Central memory CD4-positive, alpha-beta T cell (primary cell): Measurements from ENCODE around the gene CRYBA2.

Experiments used
- DNase-seq: peaks from one replicate; pipeline ENCODE4 v3.0.0; 2022
- total RNA-seq, 3 experiments: gene quantifications; one replicate each; lab custom pipeline; 2026; lab: John Stamatoyannopoulos, UW

The CRYBA2 gene
- 0 reads per million in 3 experiments for total RNA-seq

- no peak for DNase-seq
Observed at GRCh38 chr2:218993345-218994315, at the start of gene CRYBA2. CRYBA2 (minus strand) TSS chr2:218993422; CDS start chr2:218993176, 246 bp downstream.

GRCh38 chr2:219042750-219043149 is 49.5 kb upstream of the CRYBA2 start:
- DNase-seq = no peak

GRCh38 chr2:219042157-219042556 is 48.9 kb upstream of the CRYBA2 start:
- no peak for DNase-seq

GRCh38 chr2:219041252-219041651 is 48.0 kb upstream of the CRYBA2 start, which contains the start of gene CFAP65:
CFAP65 (minus strand) TSS chr2:219041516; CDS start chr2:219039048, 2,468 bp downstream.
- no peak for DNase-seq

- DNase-seq = no peak
Observed at GRCh38 chr2:219038600-219038999, 45.4 kb upstream of the CRYBA2 start.

GRCh38 chr2:219037783-219038499 is 44.7 kb upstream of the CRYBA2 start:
- DNase-seq = no peak

- DNase-seq = no peak
Observed at GRCh38 chr2:219035942-219036341, 42.7 kb upstream of the CRYBA2 start.

GRCh38 chr2:219034823-219035222 is 41.6 kb upstream of the CRYBA2 start:
- no peak for DNase-seq

DNA sequence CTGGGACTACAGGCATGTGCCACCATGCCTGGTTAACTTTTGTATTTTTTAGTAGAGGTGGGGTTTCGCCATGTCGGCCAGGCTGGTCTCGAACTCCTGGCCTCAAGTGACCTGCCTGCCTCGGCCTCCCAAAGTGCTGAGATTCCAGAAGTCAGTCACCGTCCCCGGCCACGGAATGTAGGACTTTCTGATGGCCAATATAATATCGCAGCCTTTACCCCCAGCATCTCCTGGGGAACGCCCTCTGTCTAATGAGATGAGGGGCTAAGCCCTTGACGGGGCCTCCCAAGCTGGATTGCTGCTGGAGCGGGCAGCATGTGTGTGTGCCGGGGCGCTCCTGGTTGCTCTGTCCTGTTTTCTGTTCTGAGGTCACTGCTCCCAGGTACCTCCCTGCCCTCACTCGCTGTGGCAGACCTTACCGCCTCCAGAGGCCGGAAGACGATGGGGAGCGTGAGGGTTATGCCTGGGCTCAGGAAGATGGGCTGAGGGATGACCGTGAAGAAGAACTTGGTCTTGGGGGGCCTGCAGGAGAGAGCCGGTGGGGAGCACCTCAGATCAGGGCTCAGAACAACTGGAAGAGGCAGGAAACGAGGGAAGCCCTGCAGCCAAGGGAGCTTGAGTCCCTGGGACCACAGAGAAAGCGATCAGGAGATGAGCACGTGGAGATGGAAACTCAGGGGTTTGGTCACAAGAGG is 39.0 kb upstream of the CRYBA2 start:
- no peak for DNase-seq

DNA sequence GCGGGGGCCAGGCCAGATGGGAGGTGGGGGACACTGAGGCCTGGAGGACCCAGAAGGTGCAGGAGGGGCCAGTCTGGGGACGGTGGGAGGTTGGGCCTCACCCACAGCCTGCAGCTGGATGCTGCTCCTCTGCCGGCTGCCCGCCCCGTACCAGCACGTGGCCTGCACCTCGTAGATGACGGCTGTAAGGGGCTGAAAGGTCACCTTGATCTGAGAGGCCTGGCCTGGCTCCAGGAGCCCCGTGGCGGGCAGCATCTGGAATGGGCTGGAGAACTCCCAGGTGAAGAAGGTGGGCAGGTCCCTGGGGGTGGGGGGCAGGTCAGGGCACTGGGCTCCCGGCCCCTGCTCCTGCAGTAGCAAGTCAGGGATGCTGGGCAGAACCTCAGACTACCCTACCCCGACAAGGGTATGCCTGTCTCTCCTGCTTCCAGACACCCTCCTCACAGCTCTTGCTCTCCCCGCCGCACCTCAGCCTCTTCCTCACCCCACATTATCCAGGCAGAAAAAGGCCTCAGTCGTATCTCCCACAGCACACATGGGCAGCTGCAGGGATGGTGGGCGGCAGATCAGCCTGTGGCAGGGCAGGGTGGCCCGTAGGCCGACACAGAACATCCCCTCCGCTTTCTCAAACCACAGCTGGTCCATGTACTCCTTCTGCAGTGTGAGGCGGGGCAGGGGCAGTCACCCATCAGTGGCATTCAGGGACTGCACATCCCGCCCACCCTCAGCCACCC is 38.0 kb upstream of the CRYBA2 start:
- DNase-seq = no peak

- DNase-seq = no peak
Observed at GRCh38 chr2:219030177-219030940, 37.1 kb upstream of the CRYBA2 start.

- DNase-seq = peak; percentile 64
Observed at GRCh38 chr2:219029829-219030165, 36.6 kb upstream of the CRYBA2 start.

DNA sequence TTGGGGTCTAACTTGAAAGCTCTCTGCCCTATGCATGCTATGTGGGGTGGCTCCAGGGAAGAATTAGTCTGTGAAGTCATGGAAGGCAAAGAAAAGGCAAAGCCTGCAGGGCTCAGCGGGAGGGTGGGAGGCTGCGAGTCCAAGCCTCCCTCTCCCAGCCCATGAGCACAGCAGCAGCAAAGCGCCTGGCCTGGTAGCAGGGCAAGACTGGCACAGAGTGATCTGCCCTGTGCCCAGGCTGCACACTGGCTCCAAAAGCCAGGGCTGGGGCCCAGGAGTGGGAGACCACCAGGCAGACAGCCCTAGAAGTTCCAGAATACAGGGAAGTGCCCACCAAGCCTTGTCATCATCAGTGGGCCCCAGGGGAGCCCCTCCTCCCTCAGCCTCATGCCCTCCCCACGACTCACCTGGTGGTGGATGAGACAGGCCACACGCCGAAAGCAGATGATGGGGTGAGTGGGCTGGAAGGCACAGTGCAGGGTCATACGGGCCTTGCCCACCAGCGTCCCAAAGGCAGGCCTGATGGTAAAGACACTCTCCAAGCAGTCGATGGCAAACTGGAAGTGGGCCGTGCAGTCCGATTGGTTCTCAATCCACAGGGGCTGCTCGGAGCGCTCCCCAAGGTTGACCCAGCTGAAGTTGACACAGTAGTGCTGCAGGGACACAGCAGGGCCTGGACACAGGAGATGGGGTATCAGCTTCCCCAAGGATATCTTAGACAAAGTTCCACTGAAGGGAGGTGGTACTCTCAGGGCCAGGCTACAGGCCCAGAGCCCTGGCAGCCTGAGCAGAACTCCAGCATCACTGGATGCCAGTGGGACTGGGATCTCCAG is 36.0 kb upstream of the CRYBA2 start:
- DNase-seq = no peak

- no peak for DNase-seq
Observed at GRCh38 chr2:219028141-219028540, 34.9 kb upstream of the CRYBA2 start.

DNA sequence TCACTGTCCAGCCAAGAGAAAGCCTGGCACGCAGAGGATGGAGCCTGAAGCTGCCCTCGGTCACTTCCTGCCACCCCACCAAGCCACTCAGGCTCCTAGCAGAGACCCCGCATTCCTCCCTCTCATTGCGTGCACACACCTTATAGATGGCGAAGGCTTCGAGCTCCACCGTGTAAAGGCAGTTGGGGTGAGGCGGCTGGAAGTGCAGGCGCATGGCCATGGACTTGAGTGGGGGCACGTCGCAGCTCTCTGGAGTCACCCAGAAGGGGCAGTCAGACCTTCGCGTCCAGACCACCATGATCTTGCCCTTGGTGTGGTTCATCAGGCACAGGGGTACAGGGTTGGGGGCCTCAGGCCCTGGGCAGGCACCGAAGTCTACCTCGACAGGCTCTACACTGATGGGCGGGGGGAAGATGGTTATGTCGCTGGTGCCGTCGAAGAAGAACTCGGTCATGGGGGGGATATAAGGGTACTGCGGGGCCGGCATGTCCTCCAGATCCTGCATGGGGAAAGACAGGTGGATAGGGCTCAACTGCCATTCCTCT is 34.4 kb upstream of the CRYBA2 start:
- DNase-seq = no peak

GRCh38 chr2:219026946-219027345 is 33.7 kb upstream of the CRYBA2 start:
- no peak for DNase-seq

DNA sequence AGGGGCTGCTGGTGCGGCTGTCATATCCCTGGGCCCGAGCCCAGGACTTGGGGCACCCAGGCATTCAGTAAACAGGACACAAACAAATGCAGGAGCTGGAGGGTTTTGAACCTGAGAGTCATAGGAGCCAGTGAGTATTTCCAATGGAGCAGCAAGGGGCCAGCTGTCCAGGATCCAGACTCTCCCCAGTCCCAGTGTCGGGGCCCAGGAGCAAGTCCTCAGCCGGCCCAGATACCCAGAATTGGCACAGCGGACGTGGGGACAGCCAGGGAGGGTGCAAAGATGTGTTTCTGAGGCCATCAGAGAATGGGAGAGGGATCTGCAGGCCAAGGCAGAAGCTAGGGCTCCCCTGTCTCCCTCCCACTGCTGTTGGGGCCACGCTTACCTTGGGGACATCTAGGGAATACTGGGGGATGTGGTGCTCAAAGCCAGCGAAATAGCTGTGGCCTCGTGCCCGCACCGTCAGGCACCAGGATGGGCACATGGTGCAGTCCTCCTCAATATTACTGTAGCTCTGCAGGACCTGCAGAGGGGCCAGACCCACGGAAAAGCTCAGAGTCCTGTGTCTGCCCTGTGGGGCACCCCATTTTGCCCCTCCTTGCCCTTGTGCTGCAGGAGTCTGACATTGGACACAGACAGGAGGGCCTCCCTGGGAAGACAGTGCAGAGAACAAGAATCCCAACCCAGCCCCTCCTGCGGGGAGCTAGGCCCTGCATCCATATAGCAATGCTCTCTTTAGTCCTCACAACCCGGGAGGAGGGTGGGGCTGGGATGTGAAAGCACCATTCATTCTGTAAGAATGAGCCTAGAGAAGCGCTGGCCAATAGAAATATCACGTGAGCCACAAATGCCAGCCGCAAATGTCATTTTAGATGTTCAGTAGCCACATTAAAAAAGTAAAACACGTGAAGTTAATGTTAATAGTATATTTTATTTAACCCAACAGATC is 32.7 kb upstream of the CRYBA2 start:
- no peak for DNase-seq

GRCh38 chr2:219024059-219024458 is 30.8 kb upstream of the CRYBA2 start:
- DNase-seq = no peak

DNA sequence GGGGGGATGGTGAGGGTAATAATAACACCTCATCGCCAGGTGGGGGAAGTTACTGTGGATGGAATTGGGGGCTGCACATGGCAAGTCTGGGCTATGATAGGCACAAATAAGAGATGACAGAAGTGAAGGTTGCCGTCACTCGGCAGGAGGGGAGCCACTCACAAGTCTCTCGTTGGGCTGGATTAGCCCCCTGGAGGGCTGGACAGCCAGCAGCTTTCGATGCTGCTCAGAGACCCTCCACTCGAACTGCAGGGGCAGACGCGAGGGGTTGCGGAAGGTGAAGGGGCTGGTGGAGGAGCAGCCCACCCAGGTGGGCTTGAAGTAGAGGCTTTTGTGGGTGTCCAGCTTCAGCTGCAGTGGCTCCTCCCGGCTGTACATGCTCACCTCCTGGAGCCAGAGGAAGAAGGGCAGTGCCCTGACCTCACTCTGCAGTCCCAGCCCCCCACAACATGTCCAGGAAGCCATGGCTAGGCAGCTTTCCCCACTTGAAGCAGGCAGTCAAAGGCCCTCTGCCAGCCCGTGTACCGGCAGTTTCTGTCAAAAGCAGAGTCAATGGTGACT is 29.9 kb upstream of the CRYBA2 start:
- no peak for DNase-seq
